SK-N-SH (cell line): ENCODE results near the gene ZFP92. TPM values are rescaled to one million over a fixed set of nuclear protein-coding genes. Genes with fewer than 3 reads are reported as not detected.

Source experiments
- CTCF ChIA-PET: fragments of 300-600, 350-600 bp; formaldehyde crosslinking; extraction: SDS; loops from one replicate; lab custom pipeline; 2021; lab: Yijun Ruan, JAX
- POLR2A ChIA-PET: fragments of 350-600 bp; sonication (Branson Sonifier 250); formaldehyde crosslinking; extraction: SDS; loops from one replicate; lab custom pipeline; 2020; ENCODE audit warnings: antibody characterized with exemption, inconsistent platforms; lab: Yijun Ruan, JAX
- DNase-seq: peaks from one replicate; pipeline ENCODE4 v3.0.0; 2012
- H2AFZ ChIP-seq: fragments of 200-600 bp; sonication (generic); 2 replicates; pipeline ENCODE4 v1.8.1; 2016; ENCODE audit warnings: antibody characterized with exemption, mild to moderate bottlenecking, low read depth
- H3F3A ChIP-seq: fragments of 200-600 bp; sonication (generic); replicated peaks from 2 replicates; pipeline ENCODE3; 2016; ENCODE audit warnings: antibody characterized with exemption, mild to moderate bottlenecking; ENCODE audit not compliant: insufficient read depth
- H3K27ac ChIP-seq, 2 experiments: fragments of 200-500 bp in 1 of 2; fragments of 200-600 bp in 1 of 2; sonication (Bioruptor generic) in 1 of 2; sonication (generic), shearing (Covaris generic) in 1 of 2; 2 replicates each; pipeline versions ENCODE4 v1.5.1 to v1.6.1; 2014 to 2016; ENCODE audit warnings: low read depth in 2 of 2, inconsistent platforms in 1 of 2, low read length in 1 of 2, mild to moderate bottlenecking in 1 of 2, mixed read lengths in 1 of 2
- H3K27me3 ChIP-seq: fragments of 200-600 bp; sonication (generic), shearing (Covaris generic); 2 replicates; pipeline ENCODE4 v1.6.1; 2016; ENCODE audit warnings: mixed run types; ENCODE audit not compliant: insufficient read depth
- H3K36me3 ChIP-seq, 2 experiments: fragments of 200-500 bp in 1 of 2; fragments of 200-600 bp in 1 of 2; sonication (Bioruptor generic) in 1 of 2; sonication (generic) in 1 of 2; replicated peaks in 1 of 2; 2 replicates each; pipeline versions ENCODE3 to v1.5.1; 2014 to 2016; ENCODE audit warnings: low read length in 1 of 2, mild to moderate bottlenecking in 1 of 2; ENCODE audit not compliant: insufficient read depth in 2 of 2, control insufficient read depth in 1 of 2
- H3K4me1 ChIP-seq, 2 experiments: fragments of 200-500 bp in 1 of 2; fragments of 200-600 bp in 1 of 2; sonication (Bioruptor generic) in 1 of 2; sonication (generic), shearing (Covaris generic) in 1 of 2; 2 replicates each; pipeline versions ENCODE4 v1.5.1 to v1.6.1; 2014 to 2016; ENCODE audit warnings: low read depth in 1 of 2, low read length in 1 of 2, mixed run types in 1 of 2; ENCODE audit not compliant: insufficient read depth in 2 of 2, control insufficient read depth in 1 of 2
- H3K4me2 ChIP-seq: fragments of 200-600 bp; sonication (generic), shearing (Covaris generic); 2 replicates; pipeline ENCODE4 v1.6.1; 2017; ENCODE audit warnings: mixed run types
- H3K4me3 ChIP-seq, 2 experiments: fragments of 200-500 bp in 1 of 2; fragments of 200-600 bp in 1 of 2; sonication (Bioruptor generic) in 1 of 2; sonication (generic), shearing (Covaris generic) in 1 of 2; 2 replicates each; pipeline versions ENCODE4 v1.5.1 to v1.8.1; 2014 to 2016; ENCODE audit warnings: low read depth in 2 of 2, inconsistent platforms in 1 of 2, low read length in 1 of 2, mild to moderate bottlenecking in 1 of 2, mixed read lengths in 1 of 2, moderate library complexity in 1 of 2
- H3K79me2 ChIP-seq: fragments of 200-600 bp; sonication (generic); 2 replicates; pipeline ENCODE4 v1.8.1; 2017; ENCODE audit warnings: mild to moderate bottlenecking; ENCODE audit not compliant: insufficient read depth
- H3K9ac ChIP-seq: fragments of 200-600 bp; sonication (generic); 2 replicates; pipeline ENCODE4 v1.6.1; 2017; ENCODE audit warnings: mixed run types
- H3K9me2 ChIP-seq: fragments of 200-600 bp; sonication (generic); 2 replicates; pipeline ENCODE4 v1.6.1; 2017; ENCODE audit warnings: mixed run types
- H3K9me3 ChIP-seq: fragments of 200-600 bp; sonication (generic); 2 replicates; pipeline ENCODE4 v1.6.1; 2017; ENCODE audit warnings: mixed run types, mild to moderate bottlenecking, moderate library complexity
- H4K20me1 ChIP-seq: fragments of 200-600 bp; sonication (generic); 2 replicates; pipeline ENCODE4 v1.6.1; 2017; ENCODE audit warnings: mild to moderate bottlenecking, mixed run types; ENCODE audit not compliant: insufficient read depth
- CHD2 ChIP-seq: fragments of 150-350 bp; IDR thresholded peaks from 2 replicates; pipeline ENCODE4 v1.6.1; 2018; ENCODE audit warnings: low read length; ENCODE audit not compliant: partially characterized antibody
- EZH2phosphoT487 ChIP-seq: fragments of 200-600 bp; sonication (generic); IDR thresholded peaks from 2 replicates; pipeline ENCODE4 v1.6.1; 2017; ENCODE audit warnings: low read depth, mixed run types, mild to moderate bottlenecking, antibody characterized with exemption, moderate library complexity, borderline replicate concordance
- FOSL2 ChIP-seq: IDR thresholded peaks from 2 replicates; pipeline ENCODE4 v1.4.0; 2012; ENCODE audit warnings: low read depth, mild to moderate bottlenecking, moderate library complexity, borderline replicate concordance
- MEF2A ChIP-seq: IDR thresholded peaks from 2 replicates; pipeline ENCODE4 v1.4.0; 2012; ENCODE audit warnings: low read depth, borderline replicate concordance
- MXI1 ChIP-seq: IDR thresholded peaks from 2 replicates; pipeline ENCODE4 v1.6.1; 2012; ENCODE audit warnings: mild to moderate bottlenecking, low read depth, low read length, improper control_type of control experiment
- NFIC ChIP-seq: IDR thresholded peaks from 2 replicates; pipeline ENCODE4 v1.4.0; 2012; ENCODE audit warnings: borderline replicate concordance
- NRF1 ChIP-seq: IDR thresholded peaks from 2 replicates; pipeline ENCODE4 v1.6.1; 2012; ENCODE audit warnings: low read depth, mild to moderate bottlenecking, low read length
- POLR2AphosphoS5 ChIP-seq: IDR thresholded peaks from 2 replicates; pipeline ENCODE4 v1.6.1; 2012; ENCODE audit warnings: low read depth, low read length
- USF1 ChIP-seq: IDR thresholded peaks from 2 replicates; pipeline ENCODE4 v1.4.0; 2012; ENCODE audit warnings: low read depth, borderline replicate concordance
- USF2 ChIP-seq: fragments of 150-350 bp; IDR thresholded peaks from 2 replicates; pipeline ENCODE4 v1.6.1; 2017; ENCODE audit warnings: antibody characterized with exemption, low read length, low read depth, borderline replicate concordance
- WGBS: methylation state at CpG from one replicate; pipeline ENCODE4 v1.1.6; 2017; ENCODE audit warnings: low lambda C conversion rate; 5-methylcytosine and 5-hydroxymethylcytosine counted together
- polyA plus RNA-seq, 3 experiments: library from polyadenylated mRNA; depleted of rRNA; stranded (reverse); fragments of >200 nt; gene quantifications; 2 replicates each; pipeline ENCODE4 v1.2.3, GENCODE V29; 2012

Gene ZFP92
- polyA plus RNA-seq, 1 of the 3 experiments (the other 2 are of a cell fraction): 0.28 TPM

GRCh38 chrX:153457136-153457825, 46.0 kb downstream of the ZFP92 start:
- 36% methylated on average over 9 of the region's 18 CpGs for WGBS
- CTCF ChIA-PET: interaction anchor here (1.4 to 4.3 kb wide), 3 partner anchors 11 to 50 kb away, joined by 6 to 26 read pairs (median 6); partner anchors contain the start of gene HAUS7

GRCh38 chrX:153457827-153458466, 46.7 kb downstream of the ZFP92 start:
- ChIA-PET CTCF (interaction anchor here (1.4 to 4.3 kb wide), 3 partner anchors 10 to 49 kb away, joined by 6 to 26 read pairs (median 6); partner anchors contain the start of gene HAUS7), POLR2A (no interaction called here)
- WGBS: 61% methylated on average over 15 of the region's 17 CpGs

More at GRCh38 chrX:153457136-153457825, 46.0 kb downstream of the ZFP92 start:
- no peak overlapping the region for H3K4me3 ChIP-seq
- H4K20me1 ChIP-seq: no peaks in the 10 kb centered on the region
- H3K9me3 ChIP-seq: no peaks in the 10 kb centered on the region
- H3F3A ChIP-seq: peaks cover 3% of the 10 kb centered on the region
- H3K36me3 ChIP-seq: peaks cover 0 to 3% of the 10 kb centered on the region in 2 experiments
- H3K9ac ChIP-seq: no peak overlapping the region
- H3K27ac ChIP-seq: no peak overlapping the region; a peak in 1 of 4 replicates
- H3K4me1 ChIP-seq: peaks cover 0 to 19% of the 10 kb centered on the region in 2 experiments; a peak in 1 of 4 replicates
- no peak overlapping the region for H3K4me2 ChIP-seq
- TF ChIP-seq USF1: no peak
- TF ChIP-seq FOSL2: no peak
- DNase-seq: no peak
- no peaks in the 10 kb centered on the region for H3K9me2 ChIP-seq
- H3K79me2 ChIP-seq: no peaks in the 10 kb centered on the region
- 0 out of 2 replicates have a peak, but pooled peaks cover 4% of the 10 kb centered on the region for H3K27me3 ChIP-seq
- POLR2A ChIA-PET: no interaction called here
- no peak overlapping the region for H2AFZ ChIP-seq

GRCh38 chrX:153458476-153458875, 47.2 kb downstream of the ZFP92 start:
- H4K20me1 ChIP-seq: no peaks in the 10 kb centered on the region
- 49% methylated on average over 4 of the region's 4 CpGs for WGBS
- DNase-seq: no peak
- H3K4me2 ChIP-seq: no peak overlapping the region
- peaks cover 3% of the 10 kb centered on the region for H3F3A ChIP-seq
- no peak overlapping the region for H3K4me3 ChIP-seq
- ChIA-PET CTCF (interaction anchor here (2.4 to 4.3 kb wide), 2 partner anchors 12 to 49 kb away, joined by 6 to 26 read pairs; partner anchors contain the start of gene HAUS7), POLR2A (no interaction called here)
- peaks cover 0 to 3% of the 10 kb centered on the region in 2 experiments for H3K36me3 ChIP-seq
- no peaks in the 10 kb centered on the region for H3K27me3 ChIP-seq
- H3K4me1 ChIP-seq: peaks cover 0 to 19% of the 10 kb centered on the region in 2 experiments; a peak in 1 of 4 replicates
- H3K27ac ChIP-seq: no peak overlapping the region
- H3K9ac ChIP-seq: no peak overlapping the region
- no peak overlapping the region for H2AFZ ChIP-seq
- H3K79me2 ChIP-seq: no peaks in the 10 kb centered on the region
- TF ChIP-seq USF1 (no peak), MXI1 (no peak), NFIC (no peak), NRF1 (no peak), USF2 (no peak), EZH2phosphoT487 (no peak), POLR2AphosphoS5 (no peak), CHD2 (no peak), MEF2A (no peak)
- H3K9me2 ChIP-seq: no peaks in the 10 kb centered on the region
- H3K9me3 ChIP-seq: no peaks in the 10 kb centered on the region

More at GRCh38 chrX:153457827-153458466, 46.7 kb downstream of the ZFP92 start:
- peaks cover 0 to 3% of the 10 kb centered on the region in 2 experiments for H3K36me3 ChIP-seq
- DNase-seq: no peak
- H3K79me2 ChIP-seq: no peaks in the 10 kb centered on the region
- H3K4me2 ChIP-seq: no peak overlapping the region
- H3K4me1 ChIP-seq: peaks cover 0 to 19% of the 10 kb centered on the region in 2 experiments; a peak in 1 of 4 replicates
- no peak for TF ChIP-seq MXI1
- TF ChIP-seq, all 33 proteins: peak for 0
- no peak overlapping the region for H3K4me3 ChIP-seq
- H3K9me2 ChIP-seq: no peaks in the 10 kb centered on the region
- H3F3A ChIP-seq: peaks cover 3% of the 10 kb centered on the region
- H3K27me3 ChIP-seq: no peaks in the 10 kb centered on the region
- H3K27ac ChIP-seq: no peak overlapping the region
- no peaks in the 10 kb centered on the region for H3K9me3 ChIP-seq
- H2AFZ ChIP-seq: no peak overlapping the region
- H4K20me1 ChIP-seq: no peaks in the 10 kb centered on the region
- no peak overlapping the region for H3K9ac ChIP-seq
